Measurements from ENCODE around the gene ARL16. TPM values are rescaled to one million over a fixed set of nuclear protein-coding genes. Genes with fewer than 3 reads are reported as not detected.

Gene ARL16
- total and polyA plus RNA-seq, 2 experiments from 2014 or later = 40.4 to 54.9 TPM

DNA sequence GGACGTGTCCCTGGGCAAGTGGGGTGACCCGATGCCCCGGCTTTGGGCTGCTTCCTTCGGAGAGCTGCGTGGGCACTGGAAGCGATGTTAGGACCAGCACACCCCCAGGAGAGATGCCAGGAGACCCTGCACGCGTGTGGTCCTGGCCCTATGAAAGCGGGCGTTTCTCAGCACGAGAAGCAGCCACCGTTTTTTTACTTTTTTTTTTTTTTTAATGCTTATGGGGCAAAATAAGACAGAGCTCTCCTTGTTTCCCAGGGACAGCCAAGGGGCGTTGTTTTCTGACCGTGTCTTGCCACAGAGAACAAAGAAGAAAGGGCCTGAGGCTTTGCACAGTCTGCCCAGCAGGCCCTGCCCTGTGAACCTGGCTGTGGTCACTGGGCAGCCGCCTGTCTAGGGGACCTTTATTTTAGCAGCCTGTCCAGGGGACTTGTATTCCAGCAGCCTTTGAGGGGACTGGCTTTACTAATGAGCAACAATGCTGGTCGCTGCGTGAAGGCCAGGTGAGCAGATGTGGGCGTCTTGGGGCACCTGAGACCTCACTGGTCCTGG, 29.5 kb upstream of the ARL16 start:
- ATAC-seq = no peak
- Mint-ChIP-seq H3K9me3 (no peaks in the 10 kb centered on the region), H3K27me3 (ENCODE audit: insufficient read depth, low read depth, poor library complexity) (peaks cover 20% of the 10 kb centered on the region), H3K36me3 (ENCODE audit: low read depth) (peaks cover 6% of the 10 kb centered on the region), H3K4me3 (peak overlapping the region; percentile 89), H3K27ac (peak overlapping the region; percentile 59; the same call in 1 of the 2 replicates), H3K4me1 (peaks cover 25% of the 10 kb centered on the region)
- no peaks in the 10 kb centered on the region for H3K27me3 ChIP-seq (ENCODE audit: insufficient read depth)
- peak overlapping the region; percentile 93 for H3K4me2 ChIP-seq
- H3F3A ChIP-seq (replicated peaks; ENCODE audit: low read depth) = peaks cover 22% of the 10 kb centered on the region
- TF ChIP-seq ETS1 (IDR thresholded peaks at IDR 0.05) (no peak), NANOG (IDR thresholded peaks at IDR 0.05; ENCODE audit: borderline replicate concordance) (no peak), STAT1 (IDR thresholded peaks at IDR 0.05; ENCODE audit: unreplicated experiment) (no peak), ZNF331 (CRISPR knock-in tag; IDR thresholded peaks at IDR 0.05; ENCODE audit: low read depth) (no peak), ZNF462 (CRISPR knock-in tag; IDR thresholded peaks at IDR 0.05) (no peak), EZH2 (IDR thresholded peaks at IDR 0.05; ENCODE audit: low read depth, unreplicated experiment) (no peak), JUNB (IDR thresholded peaks at IDR 0.05; ENCODE audit: unreplicated experiment) (no peak), REST (IDR thresholded peaks at IDR 0.05; ENCODE audit: unreplicated experiment) (no peak), EZH2phosphoT487 (IDR thresholded peaks at IDR 0.05; ENCODE audit: unreplicated experiment) (no peak), ZNF114 (CRISPR knock-in tag; IDR thresholded peaks at IDR 0.05) (no peak), POLR2AphosphoS5 (IDR thresholded peaks at IDR 0.05; ENCODE audit: low read depth) (no peak), CREB1 (CRISPR knock-in tag; IDR thresholded peaks at IDR 0.05; ENCODE audit: low read depth) (no peak)
- TF ChIP-seq, protein P1, sequence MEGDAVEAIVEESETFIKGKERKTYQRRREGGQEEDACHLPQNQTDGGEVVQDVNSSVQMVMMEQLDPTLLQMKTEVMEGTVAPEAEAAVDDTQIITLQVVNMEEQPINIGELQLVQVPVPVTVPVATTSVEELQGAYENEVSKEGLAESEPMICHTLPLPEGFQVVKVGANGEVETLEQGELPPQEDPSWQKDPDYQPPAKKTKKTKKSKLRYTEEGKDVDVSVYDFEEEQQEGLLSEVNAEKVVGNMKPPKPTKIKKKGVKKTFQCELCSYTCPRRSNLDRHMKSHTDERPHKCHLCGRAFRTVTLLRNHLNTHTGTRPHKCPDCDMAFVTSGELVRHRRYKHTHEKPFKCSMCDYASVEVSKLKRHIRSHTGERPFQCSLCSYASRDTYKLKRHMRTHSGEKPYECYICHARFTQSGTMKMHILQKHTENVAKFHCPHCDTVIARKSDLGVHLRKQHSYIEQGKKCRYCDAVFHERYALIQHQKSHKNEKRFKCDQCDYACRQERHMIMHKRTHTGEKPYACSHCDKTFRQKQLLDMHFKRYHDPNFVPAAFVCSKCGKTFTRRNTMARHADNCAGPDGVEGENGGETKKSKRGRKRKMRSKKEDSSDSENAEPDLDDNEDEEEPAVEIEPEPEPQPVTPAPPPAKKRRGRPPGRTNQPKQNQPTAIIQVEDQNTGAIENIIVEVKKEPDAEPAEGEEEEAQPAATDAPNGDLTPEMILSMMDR (conservative IDR thresholded peaks at IDR 0.05; ENCODE audit: low read depth in 2 of 2) = no peak
- H3K9me2 ChIP-seq (ENCODE audit: insufficient read depth) = no peaks in the 10 kb centered on the region
- peak overlapping the region; percentile 77 for H3K4me3 ChIP-seq
- H3K4me1 ChIP-seq (ENCODE audit: insufficient read depth) = peaks cover 24% of the 10 kb centered on the region; the same call in 1 of the 2 replicates
- no peaks in the 10 kb centered on the region for H4K20me1 ChIP-seq (replicated peaks; ENCODE audit: insufficient read depth)
- no peaks in the 10 kb centered on the region for H3K36me3 ChIP-seq (ENCODE audit: insufficient read depth)
- no peak for DNase-seq (ENCODE audit: low spot score)
- H3K27ac ChIP-seq (ENCODE audit: low read depth) = no peak overlapping the region
- no peak overlapping the region for H2AFZ ChIP-seq
- H3K79me2 ChIP-seq (replicated peaks; ENCODE audit: insufficient read depth) = peaks cover 13% of the 10 kb centered on the region

All from GM23338 (cell line).